RKO (cell line): ENCODE data around the gene RRM1.
A peak's percentile ranks its signal among the peaks of the same experiment; 100 is the strongest.
"Not testable (repeated sequence)": the region's sequence is repeated elsewhere in the genome, so short reads cannot be mapped to it uniquely, and the experiment has no call there.

Source experiments
- DNase-seq: peaks from one replicate; pipeline ENCODE4 v3.0.0-alpha.2; 2016; ENCODE audit warnings: low spot score

The RRM1 gene

DNA sequence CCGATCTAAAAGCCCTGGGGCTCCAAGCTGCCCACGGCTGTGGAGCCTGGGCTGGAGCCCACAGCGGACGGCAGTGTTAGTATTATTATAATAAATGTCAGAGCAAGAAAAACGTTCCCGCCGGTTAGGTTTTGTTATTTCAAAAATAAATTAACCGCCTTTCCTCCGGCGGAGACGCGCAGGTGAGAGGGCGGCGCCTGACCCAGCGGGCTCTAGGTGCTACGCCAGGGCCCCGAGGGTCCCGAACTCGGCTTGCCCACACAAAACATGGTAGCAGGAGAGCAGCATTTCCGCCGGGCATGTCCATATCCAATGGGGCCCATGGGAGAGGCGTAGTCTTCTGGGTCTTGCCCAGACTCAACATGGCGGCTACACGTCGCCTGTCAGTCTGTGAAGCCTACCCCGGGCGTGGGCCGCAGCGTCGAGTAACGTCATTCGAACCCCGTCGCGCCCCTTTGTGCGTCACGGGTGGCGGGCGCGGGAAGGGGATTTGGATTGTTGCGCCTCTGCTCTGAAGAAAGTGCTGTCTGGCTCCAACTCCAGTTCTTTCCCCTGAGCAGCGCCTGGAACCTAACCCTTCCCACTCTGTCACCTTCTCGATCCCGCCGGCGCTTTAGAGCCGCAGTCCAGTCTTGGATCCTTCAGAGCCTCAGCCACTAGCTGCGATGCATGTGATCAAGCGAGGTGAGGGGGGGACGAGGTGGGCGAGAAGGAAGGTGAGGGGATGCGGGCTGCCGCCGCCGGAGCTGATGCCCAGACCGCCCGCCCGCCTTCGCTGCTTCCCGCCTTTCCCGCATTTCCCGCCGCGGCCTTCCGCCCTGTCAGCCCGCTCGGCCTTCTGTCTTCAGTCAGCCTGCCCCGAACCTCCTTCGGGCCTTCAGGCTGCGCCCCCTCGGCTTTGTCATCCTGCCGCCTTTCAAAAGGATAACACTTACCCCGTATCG lies at the start of gene RRM1:
TSS of gene RRM1 (plus strand) at position 452 of the 944 bp plus-strand sequence. CDS start at position 666, 214 bp downstream.
- DNase-seq, result peak; percentile 96

- DNase-seq, result no peak
These were observed 49.5 kb upstream of the RRM1 start for GRCh38 chr11:4044976-4045646.

GRCh38 chr11:4048340-4048739 lies 46.3 kb upstream of the RRM1 start:
- DNase-seq, result no peak

DNA sequence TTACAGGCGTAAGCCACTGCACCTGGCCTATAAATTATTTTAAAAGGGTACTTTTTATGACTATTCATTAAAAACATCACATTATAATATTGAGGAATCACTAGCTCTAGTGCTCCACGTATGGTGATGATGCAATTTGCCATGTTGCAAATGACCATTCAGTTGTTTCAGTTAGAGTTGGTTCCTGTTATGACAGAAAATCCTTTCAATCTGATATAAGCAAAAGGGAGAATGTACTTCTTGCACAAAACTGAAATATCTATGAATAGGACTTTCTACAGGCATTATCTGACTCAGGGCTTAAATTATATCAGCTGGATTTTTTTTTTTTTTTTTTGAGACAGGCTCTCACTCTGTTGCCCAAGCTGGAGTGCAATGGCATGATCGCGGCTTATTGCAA lies 45.6 kb upstream of the RRM1 start:
- no peak for DNase-seq

- no peak for DNase-seq
These were observed 44.5 kb upstream of the RRM1 start for GRCh38 chr11:4050138-4050537.

GRCh38 chr11:4053200-4053599 lies 41.4 kb upstream of the RRM1 start:
- not testable (repeated sequence) for DNase-seq

DNA sequence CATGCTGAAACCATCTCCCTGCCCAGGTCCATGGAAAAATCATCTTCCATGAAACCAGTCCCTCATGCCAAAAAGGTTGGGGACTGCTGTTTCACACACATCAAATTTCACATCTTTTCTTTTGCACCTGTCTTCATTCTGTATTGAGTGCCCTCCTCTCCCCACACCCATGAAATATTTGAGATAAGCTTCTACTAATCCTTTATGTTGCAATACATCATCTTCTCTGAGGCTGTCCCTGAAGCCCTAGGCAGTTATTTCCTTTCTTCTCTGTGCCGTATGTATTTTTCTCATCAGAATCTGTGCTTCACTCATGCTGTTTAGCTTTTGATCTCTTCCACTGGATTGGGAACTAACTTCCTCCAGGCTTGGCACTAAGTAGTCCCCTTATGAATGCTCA lies 40.0 kb upstream of the RRM1 start:
- no peak for DNase-seq

- DNase-seq, result no peak
These were observed 35.2 kb upstream of the RRM1 start for GRCh38 chr11:4059424-4059823.

DNA sequence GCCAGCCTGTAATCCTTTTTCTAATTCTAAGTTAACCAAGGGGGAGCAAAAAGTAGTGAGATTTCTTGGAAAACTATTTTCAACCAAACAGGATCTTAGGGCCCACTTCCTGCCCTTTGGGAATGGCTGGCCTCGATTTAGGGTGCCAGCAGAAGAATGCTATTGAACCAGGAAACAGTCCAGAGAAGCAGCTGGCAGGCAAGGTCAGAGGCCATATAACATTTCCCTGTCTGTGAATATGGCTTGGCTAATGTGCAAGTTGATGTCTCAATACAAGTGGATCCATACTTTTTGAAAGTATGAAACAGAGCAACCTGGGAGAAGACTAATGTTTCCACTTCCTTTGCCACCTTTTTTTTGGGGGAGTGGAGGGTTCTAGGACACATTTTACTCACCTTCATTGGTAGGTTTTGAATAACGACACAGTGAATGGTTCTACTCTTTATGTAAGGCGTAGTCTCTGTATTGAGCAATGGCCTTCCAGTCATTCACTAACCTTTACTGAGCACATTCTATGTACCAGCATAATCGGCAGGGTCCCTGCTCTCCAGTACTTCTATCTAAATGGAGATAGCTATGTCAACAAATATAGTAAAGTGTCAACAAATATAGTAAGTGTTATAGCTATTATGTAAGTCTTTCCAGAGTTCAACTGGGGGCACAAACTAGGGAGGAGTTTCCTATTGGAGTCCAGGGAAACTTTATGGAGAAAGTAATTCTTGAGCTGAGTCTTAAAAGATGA lies 34.2 kb upstream of the RRM1 start:
- no peak for DNase-seq

DNA sequence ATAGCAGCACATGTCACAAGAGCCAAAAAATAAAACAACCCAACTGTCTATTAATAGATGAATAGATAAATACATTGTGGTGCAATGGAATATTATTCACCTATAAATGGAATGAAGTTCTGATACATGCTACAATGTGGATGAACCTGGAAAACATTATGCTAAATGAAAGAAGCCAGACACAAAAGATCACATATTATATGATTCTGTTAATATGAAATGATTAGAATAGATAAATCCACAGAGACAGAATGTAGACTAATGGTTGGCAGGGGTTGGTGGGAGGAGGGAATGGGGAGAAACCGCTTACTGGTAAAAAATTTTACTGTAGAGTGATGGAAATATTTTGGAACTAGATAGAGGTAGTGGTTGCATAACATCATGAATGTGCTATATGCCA lies 32.9 kb upstream of the RRM1 start:
- DNase-seq, result no peak

DNA sequence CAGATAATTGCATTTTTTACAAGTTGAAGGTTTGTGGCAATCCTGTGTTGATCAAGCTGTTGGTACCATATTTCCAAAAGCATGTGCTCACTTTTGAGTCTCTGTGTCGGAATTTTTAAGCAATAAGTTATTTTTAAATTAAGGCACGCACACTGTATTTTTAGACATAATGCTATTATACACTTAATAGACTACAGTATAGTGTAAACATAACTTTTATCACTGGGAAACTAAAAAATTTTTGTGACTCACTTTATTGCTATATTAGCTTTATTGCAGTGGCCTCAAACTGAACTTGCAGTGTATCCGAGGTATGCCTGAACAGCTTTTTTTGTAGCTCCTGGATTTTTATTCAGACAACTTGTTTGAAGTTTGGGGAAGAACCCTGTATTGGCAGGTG lies 31.3 kb upstream of the RRM1 start:
- no peak for DNase-seq

- no peak for DNase-seq
These were observed 30.2 kb upstream of the RRM1 start for GRCh38 chr11:4064278-4064955.

DNA sequence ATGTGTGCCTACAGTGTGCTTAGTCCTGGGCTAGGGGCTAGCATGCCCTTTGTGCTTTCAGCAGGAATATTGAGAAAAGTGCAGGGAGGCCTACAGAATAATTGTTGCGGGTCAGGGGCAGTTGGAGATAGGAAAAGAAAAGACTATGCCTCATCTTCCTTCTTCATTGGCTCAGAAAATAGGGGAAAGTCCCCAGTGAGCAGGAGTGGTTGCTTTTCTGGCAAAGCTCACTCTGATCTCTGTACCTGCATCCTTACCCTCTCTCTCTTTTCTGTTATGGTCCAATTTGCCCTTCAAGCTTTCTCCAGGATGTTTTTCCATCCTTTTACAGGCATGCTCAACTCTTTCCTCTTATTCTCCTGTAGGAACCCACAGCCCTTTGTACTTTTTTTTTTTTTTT lies 29.5 kb upstream of the RRM1 start:
- DNase-seq, result no peak

- no peak for DNase-seq
These were observed 28.8 kb upstream of the RRM1 start for GRCh38 chr11:4065601-4066377.

DNA sequence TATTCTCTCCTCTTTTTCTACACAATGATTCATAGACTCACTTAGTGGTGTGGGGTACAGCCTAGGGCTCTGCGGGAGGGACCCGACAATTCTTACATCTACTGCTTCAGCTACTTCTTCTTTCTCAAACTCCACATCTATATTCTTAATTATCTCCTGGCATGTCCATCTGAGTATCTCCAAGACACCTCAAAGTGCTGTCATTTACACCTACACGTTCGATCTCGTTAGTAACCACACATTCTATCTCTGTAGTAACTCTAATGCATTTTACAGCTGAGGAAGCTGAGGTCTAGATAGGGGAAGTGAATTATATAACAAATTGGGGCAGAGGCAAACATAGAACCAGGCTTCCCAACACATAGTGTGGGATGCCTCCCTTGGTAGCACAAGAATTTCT lies 27.7 kb upstream of the RRM1 start:
- DNase-seq, result no peak

DNA sequence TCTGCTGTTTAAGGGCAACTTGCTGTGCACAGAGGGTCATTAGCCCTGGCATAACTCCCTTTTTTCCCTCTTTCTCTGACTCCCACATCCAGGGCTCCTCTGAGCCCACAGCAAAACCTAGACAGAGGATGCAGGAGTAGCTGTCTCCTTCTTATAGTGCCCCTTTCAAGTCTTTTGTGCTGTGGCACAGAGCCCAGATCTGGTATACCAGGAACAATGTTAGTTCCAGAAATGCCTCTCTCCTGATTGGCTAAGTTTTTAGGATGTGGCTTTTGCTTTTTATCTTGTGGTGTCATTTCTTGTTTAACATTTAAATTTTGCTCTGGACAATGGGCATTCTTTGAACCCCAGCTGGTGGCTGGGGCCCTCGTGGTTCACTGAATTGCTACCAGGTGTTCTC lies 25.6 kb upstream of the RRM1 start:
- no peak for DNase-seq

GRCh38 chr11:4071325-4071724 lies 23.3 kb upstream of the RRM1 start:
- DNase-seq, result no peak

DNA sequence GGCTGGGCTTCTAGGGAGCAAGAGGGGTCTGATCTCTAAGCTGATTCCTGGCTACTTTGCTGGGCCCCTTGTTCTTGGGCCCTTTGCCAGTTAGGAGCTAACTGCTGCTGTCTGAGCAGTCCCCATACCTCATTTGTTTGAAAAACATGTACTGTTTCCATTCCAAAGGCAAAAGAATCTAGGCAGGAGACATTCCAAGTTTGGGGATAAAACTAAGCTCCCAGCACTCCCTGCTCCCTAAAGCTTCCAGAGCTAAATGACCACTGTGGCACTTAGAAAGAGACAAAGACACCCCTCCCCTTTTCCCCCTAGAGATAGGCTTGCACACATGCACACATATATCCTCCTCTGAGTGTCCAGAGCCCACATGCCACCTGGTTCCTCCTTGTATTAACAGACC lies 22.7 kb upstream of the RRM1 start:
- no peak for DNase-seq

DNA sequence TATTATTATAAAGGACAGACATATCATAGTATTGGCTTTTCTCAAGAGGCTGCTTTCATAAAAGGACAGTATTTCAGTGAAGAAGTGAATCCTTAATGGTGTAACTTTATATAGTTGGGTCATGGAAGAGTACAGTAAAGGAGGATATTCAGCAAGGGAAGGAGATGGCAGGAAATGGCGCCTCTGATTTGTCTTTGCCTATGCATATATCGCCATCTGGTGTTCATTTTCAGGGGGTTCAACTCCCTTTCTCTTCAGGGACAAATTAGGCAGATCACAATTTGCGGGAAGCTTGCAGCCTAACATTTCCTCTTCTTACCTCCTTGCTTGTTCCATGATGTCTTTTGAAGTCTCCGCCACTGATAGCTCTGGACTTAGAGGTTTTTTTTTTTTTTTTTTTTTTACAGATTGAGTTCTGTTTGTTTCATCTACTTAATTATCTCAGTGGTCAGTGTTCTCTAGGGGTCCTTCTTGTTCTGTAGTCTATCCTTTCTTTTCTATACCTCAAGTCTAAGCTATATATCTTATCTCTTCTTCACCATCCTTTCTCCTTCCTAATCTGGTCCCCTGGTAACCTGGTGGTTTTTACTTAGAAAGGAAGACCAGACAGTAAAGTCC lies 21.8 kb upstream of the RRM1 start:
- DNase-seq, result peak; percentile 84

DNA sequence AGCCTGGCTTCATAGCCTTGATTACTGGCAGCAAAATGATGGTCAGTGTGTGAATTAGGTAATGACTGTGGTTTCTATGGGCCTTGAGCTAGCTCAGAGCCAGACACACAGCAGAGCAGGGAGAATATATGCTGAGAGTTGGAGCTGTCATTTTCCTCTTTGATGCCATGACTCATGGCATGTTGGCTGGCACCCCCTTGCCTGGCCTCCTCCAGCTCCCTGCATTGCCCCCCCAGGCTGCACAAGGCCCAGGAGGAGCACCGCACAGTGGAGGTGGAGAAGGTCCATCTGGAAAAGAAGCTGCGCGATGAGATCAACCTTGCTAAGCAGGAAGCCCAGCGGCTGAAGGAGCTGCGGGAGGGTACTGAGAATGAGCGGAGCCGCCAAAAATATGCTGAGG lies 20.3 kb upstream of the RRM1 start:
- no peak for DNase-seq

DNA sequence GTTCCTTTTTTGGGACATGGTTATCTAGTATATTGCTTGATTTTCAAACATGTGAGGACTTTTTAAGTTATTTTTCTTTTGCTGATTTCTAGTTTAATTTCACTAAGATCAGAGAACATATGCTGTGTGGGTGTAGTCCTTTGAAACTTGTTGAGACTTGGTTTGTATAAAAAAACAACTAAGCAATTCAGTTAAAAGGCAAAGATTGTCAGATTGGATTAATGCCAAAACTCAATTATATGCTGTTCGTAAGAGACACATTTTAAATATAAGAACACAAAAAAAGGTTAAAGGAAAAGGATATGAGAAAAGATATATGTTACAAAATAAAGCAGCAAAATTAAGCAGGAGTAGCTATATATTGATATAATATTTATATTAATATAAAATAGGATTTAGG lies 17.8 kb upstream of the RRM1 start:
- no peak for DNase-seq
